OCI-LY7 (cell line): ENCODE measurements around the gene PARM1.

Experiments used
- CTCF ChIP-seq: fragments of 200-600 bp; sonication (generic); conservative IDR thresholded peaks from 2 replicates; pipeline ENCODE4 v1.5.1; 2014; ENCODE audit warnings: mild to moderate bottlenecking, antibody characterized with exemption, low read length, moderate library complexity, mixed read lengths
- EZH2phosphoT487 ChIP-seq: fragments of 200-600 bp; sonication (generic); IDR thresholded peaks from 2 replicates; pipeline ENCODE4 v1.6.1; 2018; ENCODE audit warnings: low read depth, borderline replicate concordance, mild to moderate bottlenecking, mixed run types, antibody characterized with exemption, low read length, moderate library complexity, mixed read lengths

- TF ChIP-seq CTCF: peak; percentile 44; the same call in 1 of the 2 replicates
- TF ChIP-seq EZH2phosphoT487: no peak
These were observed 115.4 kb downstream of the PARM1 start for GRCh38 chr4:75048208-75048879.
